Muscle layer of colon (tissue), 2 donors: ENCODE data around the gene NEB.

Source experiments
- H3K27ac ChIP-seq: one replicate; pipeline ENCODE4 v1.7.0; 2013; ENCODE audit warnings: low read depth, mild to moderate bottlenecking, low read length, moderate library complexity
- H3K27me3 ChIP-seq, 2 donors: one replicate each; pipeline ENCODE4 v1.7.0; 2013; ENCODE audit warnings: low read length in 2 of 2, mild to moderate bottlenecking in 2 of 2; ENCODE audit not compliant: insufficient read depth in 2 of 2, control insufficient read depth in 1 of 2
- H3K36me3 ChIP-seq: one replicate; pipeline ENCODE4 v1.7.0; 2013; ENCODE audit warnings: mild to moderate bottlenecking, low read length; ENCODE audit not compliant: insufficient read depth
- H3K4me1 ChIP-seq: one replicate; pipeline ENCODE4 v1.7.0; 2013; ENCODE audit warnings: mild to moderate bottlenecking, low read length; ENCODE audit not compliant: insufficient read depth
- H3K4me3 ChIP-seq, 2 donors: one replicate each; pipeline ENCODE4 v1.7.0; 2013; ENCODE audit warnings: low read length in 2 of 2, low read depth in 1 of 2, mild to moderate bottlenecking in 1 of 2, moderate library complexity in 1 of 2
- H3K9ac ChIP-seq: one replicate; pipeline ENCODE4 v1.7.0; 2013; ENCODE audit warnings: low read length
- H3K9me3 ChIP-seq: one replicate; pipeline ENCODE4 v1.7.0; 2013; ENCODE audit warnings: mild to moderate bottlenecking, low read length
- donor health status: abdominal sarcoma.
- donor health status: Adenocarcinoma of cecum.

The NEB gene

GRCh38 chr2:151733771-151734672, at the start of gene NEB:
Gene NEB, minus strand, starts transcription at chr2:151734476. Its CDS starts 1,320 bp downstream, at chr2:151733156.
- no peak within 1 kb of the TSS for H3K4me3 ChIP-seq
- no peaks in the 10 kb centered on the region for H3K27me3 ChIP-seq
- H3K4me1 ChIP-seq: no peaks in the 10 kb centered on the region
- no peak within 1 kb of the TSS for H3K9ac ChIP-seq
- H3K27ac ChIP-seq: no peak within 1 kb of the TSS
- no peaks in the 10 kb centered on the region for H3K36me3 ChIP-seq
- no peaks in the 10 kb centered on the region for H3K9me3 ChIP-seq

GRCh38 chr2:151783133-151783520, 48.9 kb upstream of the NEB start:
- Histone ChIP-seq H3K27me3 (no peaks in the 10 kb centered on the region), H3K4me1 (no peaks in the 10 kb centered on the region), H3K4me3 (no peak overlapping the region), H3K9me3 (no peaks in the 10 kb centered on the region), H3K9ac (no peak overlapping the region), H3K36me3 (peaks cover 10% of the 10 kb centered on the region), H3K27ac (no peak overlapping the region)

GRCh38 chr2:151782378-151783132, 48.3 kb upstream of the NEB start:
- Histone ChIP-seq H3K9ac (no peak overlapping the region), H3K4me1 (no peaks in the 10 kb centered on the region), H3K4me3 (no peak overlapping the region), H3K27me3 (no peaks in the 10 kb centered on the region), H3K27ac (no peak overlapping the region), H3K9me3 (no peaks in the 10 kb centered on the region), H3K36me3 (peaks cover 10% of the 10 kb centered on the region)

GRCh38 chr2:151781642-151782041, 47.4 kb upstream of the NEB start:
- Histone ChIP-seq H3K9ac (no peak overlapping the region), H3K36me3 (peaks cover 10% of the 10 kb centered on the region), H3K9me3 (no peaks in the 10 kb centered on the region), H3K4me3 (no peak overlapping the region), H3K4me1 (no peaks in the 10 kb centered on the region), H3K27ac (no peak overlapping the region), H3K27me3 (no peaks in the 10 kb centered on the region)

GRCh38 chr2:151780938-151781337, 46.7 kb upstream of the NEB start:
- H3K9me3 ChIP-seq: no peaks in the 10 kb centered on the region
- peaks cover 10% of the 10 kb centered on the region for H3K36me3 ChIP-seq

GRCh38 chr2:151777935-151778334, 43.7 kb upstream of the NEB start:
- no peaks in the 10 kb centered on the region for H3K9me3 ChIP-seq
- no peak overlapping the region for H3K27ac ChIP-seq
- no peaks in the 10 kb centered on the region for H3K27me3 ChIP-seq
- no peak overlapping the region for H3K4me3 ChIP-seq
- no peak overlapping the region for H3K9ac ChIP-seq
- H3K4me1 ChIP-seq: peaks cover 4% of the 10 kb centered on the region
- peaks cover 3% of the 10 kb centered on the region for H3K36me3 ChIP-seq

More at GRCh38 chr2:151780938-151781337, 46.7 kb upstream of the NEB start:
- H3K27me3 ChIP-seq: no peaks in the 10 kb centered on the region
- no peaks in the 10 kb centered on the region for H3K4me1 ChIP-seq
- no peak overlapping the region for H3K27ac ChIP-seq
- no peak overlapping the region for H3K4me3 ChIP-seq
- no peak overlapping the region for H3K9ac ChIP-seq

GRCh38 chr2:151777487-151777886, 43.2 kb upstream of the NEB start:
- no peaks in the 10 kb centered on the region for H3K9me3 ChIP-seq
- H3K36me3 ChIP-seq: peaks cover 3% of the 10 kb centered on the region
- no peak overlapping the region for H3K9ac ChIP-seq
- H3K4me3 ChIP-seq: no peak overlapping the region
- no peak overlapping the region for H3K27ac ChIP-seq
- H3K4me1 ChIP-seq: peaks cover 7% of the 10 kb centered on the region
- no peaks in the 10 kb centered on the region for H3K27me3 ChIP-seq

DNA sequence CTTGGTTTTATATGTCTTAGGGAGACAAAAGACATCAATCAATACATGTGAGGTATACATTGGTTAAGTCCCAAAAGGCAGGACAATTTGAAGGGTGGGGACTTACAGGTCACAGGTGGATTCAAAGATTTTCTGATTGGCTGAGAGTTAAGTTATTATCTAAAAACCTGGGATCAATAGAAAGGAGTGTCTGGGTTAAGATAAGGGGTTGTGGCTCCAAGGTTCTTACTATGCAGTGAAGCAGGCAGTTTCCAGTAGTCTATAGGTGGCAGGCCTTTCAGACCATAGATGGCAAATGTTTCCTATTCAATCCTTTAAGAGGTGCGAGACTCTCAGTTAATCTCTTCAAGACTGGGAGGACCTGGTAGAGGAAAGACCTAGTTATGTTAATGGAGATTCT, 42.1 kb upstream of the NEB start:
- no peaks in the 10 kb centered on the region for H3K36me3 ChIP-seq
- no peak overlapping the region for H3K9ac ChIP-seq
- no peak overlapping the region for H3K4me3 ChIP-seq
- no peaks in the 10 kb centered on the region for H3K27me3 ChIP-seq
- no peaks in the 10 kb centered on the region for H3K9me3 ChIP-seq
- no peak overlapping the region for H3K27ac ChIP-seq
- H3K4me1 ChIP-seq: peaks cover 16% of the 10 kb centered on the region

- H3K9ac ChIP-seq: no peak overlapping the region
- no peaks in the 10 kb centered on the region for H3K9me3 ChIP-seq
- no peaks in the 10 kb centered on the region for H3K27me3 ChIP-seq
- no peaks in the 10 kb centered on the region for H3K36me3 ChIP-seq
- H3K4me3 ChIP-seq: no peak overlapping the region
- H3K27ac ChIP-seq: no peak overlapping the region
- H3K4me1 ChIP-seq: peaks cover 21% of the 10 kb centered on the region
These were observed 40.9 kb upstream of the NEB start for GRCh38 chr2:151775057-151775740.

- H3K27ac ChIP-seq: no peak overlapping the region
These were observed 40.2 kb upstream of the NEB start for GRCh38 chr2:151774506-151774905.

GRCh38 chr2:151771599-151772358, 37.5 kb upstream of the NEB start:
- peaks cover 21% of the 10 kb centered on the region for H3K4me1 ChIP-seq
- no peaks in the 10 kb centered on the region for H3K36me3 ChIP-seq
- no peak overlapping the region for H3K9ac ChIP-seq
- H3K9me3 ChIP-seq: no peaks in the 10 kb centered on the region
- no peaks in the 10 kb centered on the region for H3K27me3 ChIP-seq
- no peak overlapping the region for H3K4me3 ChIP-seq
- H3K27ac ChIP-seq: peak overlapping the region; percentile 56

More at GRCh38 chr2:151774506-151774905, 40.2 kb upstream of the NEB start:
- Histone ChIP-seq H3K4me3 (no peak overlapping the region), H3K27me3 (no peaks in the 10 kb centered on the region), H3K9me3 (no peaks in the 10 kb centered on the region), H3K9ac (no peak overlapping the region), H3K36me3 (no peaks in the 10 kb centered on the region), H3K4me1 (peaks cover 21% of the 10 kb centered on the region)
